K562 (cell line): ENCODE measurements around the gene BIRC5. TPM values are rescaled to one million over a fixed set of nuclear protein-coding genes. Genes with fewer than 3 reads are reported as not detected.
A peak's percentile ranks its signal among the peaks of the same experiment; 100 is the strongest.

Source experiments
- CUX1 ChIP-seq: fragments of 200-800 bp; sonication (Bioruptor generic); IDR thresholded peaks from 2 replicates; pipeline ENCODE4 v1.6.1; 2016; ENCODE audit warnings: missing genetic modification characterization, missing compliant biosample characterization
- DACH1 ChIP-seq: fragments of 450-650 bp; IDR thresholded peaks from 2 replicates; pipeline ENCODE4 v1.6.1; 2018; ENCODE audit not compliant: partially characterized antibody
- DDX20 ChIP-seq: fragments of 450-650 bp; IDR thresholded peaks from 2 replicates; pipeline ENCODE4 v1.6.1; 2016; ENCODE audit warnings: missing genetic modification characterization, low read depth, mild to moderate bottlenecking, missing compliant biosample characterization, moderate library complexity
- ELK3 ChIP-seq: fragments of 450-650 bp; formaldehyde crosslinking; IDR thresholded peaks from 2 replicates; pipeline ENCODE4 v1.4.0; 2020; ENCODE audit warnings: mild to moderate bottlenecking
- GTF2B ChIP-seq: IDR thresholded peaks from 2 replicates; pipeline ENCODE4 v1.6.1; 2011; ENCODE audit not compliant: insufficient read length; ENCODE audit errors: extremely low read depth
- HDAC1 ChIP-seq, 2 experiments: fragments of 450-650 bp; IDR thresholded peaks; 2 replicates each; pipeline ENCODE4 v1.6.1; 2016 to 2017; ENCODE audit warnings: inconsistent platforms in 1 of 2, mild to moderate bottlenecking in 1 of 2, moderate library complexity in 1 of 2
- HLTF ChIP-seq: fragments of 450-650 bp; IDR thresholded peaks from 2 replicates; pipeline ENCODE4 v1.6.1; 2016
- MAX ChIP-seq: sonication (generic); formaldehyde crosslinking; IDR thresholded peaks from 2 replicates; pipeline ENCODE4 v1.9.0; 2022; ENCODE audit warnings: mild to moderate bottlenecking, missing genetic modification reagents
- MLLT1 ChIP-seq, 2 experiments: fragments of 450-650 bp; IDR thresholded peaks; 2 replicates each; pipeline ENCODE4 v1.6.1; 2016
- POLR2B ChIP-seq: fragments of 450-650 bp; IDR thresholded peaks from 2 replicates; pipeline ENCODE4 v1.6.1; 2018; ENCODE audit warnings: low read depth; ENCODE audit not compliant: partially characterized antibody
- ZBTB5 ChIP-seq: fragments of 450-650 bp; IDR thresholded peaks from 2 replicates; pipeline ENCODE4 v1.6.1; 2017; ENCODE audit warnings: antibody characterized with exemption
- polyA plus RNA-seq, 8 experiments: library from polyadenylated mRNA; depleted of rRNA in 4 of 8; stranded (reverse) in 5 of 8; unstranded in 3 of 8; fragments of >200 nt; fragmentation: Nextera tagmentation in 2 of 8; fragmentation: Illumina TruSeq in 1 of 8; extraction: Ambion mirVana in 2 of 8; extraction: Trizol in 1 of 8; gene quantifications; 2 replicates each; pipeline versions ENCODE4 v1.2.1 to v1.2.3, GENCODE V29; 2011 to 2014; ENCODE audit warnings: inconsistent platforms in 1 of 8, missing spikeins in 1 of 8
- total RNA-seq, 7 experiments: library from RNA; depleted of rRNA in 6 of 7; stranded (reverse); fragments of >200 nt in 6 of 7; fragmentation: Illumina TruSeq in 2 of 7; extraction: Trizol in 2 of 7; gene quantifications; 2 replicates each; pipeline versions ENCODE4 v1.2.1 to v1.2.3, GENCODE V29; 2011 to 2021; ENCODE audit warnings: low replicate concordance in 1 of 7
- TF ChIP-seq, protein P1 (sequence below): IDR thresholded peaks from 3 replicates; pipeline ENCODE4 v1.6.1; 2011; ENCODE audit warnings: borderline replicate concordance, mild to moderate bottlenecking; ENCODE audit not compliant: insufficient read length, insufficient read depth
- TF ChIP-seq, protein P2 (sequence below): sonication (generic); formaldehyde crosslinking; IDR thresholded peaks from 2 replicates; pipeline ENCODE4 v1.5.0; 2020; ENCODE audit warnings: missing genetic modification reagents

Gene BIRC5
- total and polyA plus RNA-seq, 9 of the 15 experiments (the other 6 are each of a cell fraction or from before 2014, with no cell fraction given) = 64.4 to 140 (median 101) TPM

DNA sequence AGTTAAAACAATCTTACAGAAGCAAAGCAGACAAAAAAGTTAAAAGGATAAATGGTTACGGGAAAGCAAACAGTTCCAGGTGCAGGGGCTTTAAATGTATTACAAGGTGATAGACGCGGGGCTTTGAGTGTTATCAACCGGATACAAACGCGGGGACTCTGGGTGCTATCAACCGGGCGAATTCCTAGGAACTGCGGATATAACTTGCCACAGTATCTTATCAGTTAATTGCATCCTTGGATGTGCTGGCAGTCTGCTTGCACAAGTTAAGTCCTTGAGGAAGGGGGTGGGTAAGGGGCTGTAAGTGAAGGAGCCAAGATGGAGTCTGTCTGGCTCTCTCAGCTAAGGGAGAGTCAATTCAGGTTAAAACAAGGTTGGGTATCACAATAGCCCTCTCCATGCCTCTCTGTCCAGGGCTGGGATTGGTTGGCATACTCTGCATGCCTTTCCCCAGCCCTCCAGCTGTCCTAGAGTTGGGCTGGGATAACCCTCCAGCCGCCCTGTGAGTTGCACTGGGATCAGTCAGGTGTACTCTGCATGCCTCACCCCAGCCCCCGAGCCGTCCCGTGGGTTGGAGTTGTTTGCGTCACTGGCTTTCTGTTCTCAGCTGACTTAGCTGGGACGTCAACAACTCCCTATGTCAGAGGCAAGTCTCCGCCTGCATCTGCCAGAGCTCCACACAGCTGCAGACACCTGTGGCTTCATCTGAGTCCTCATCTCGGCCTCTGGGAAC, 58.3 kb downstream of the BIRC5 start (continued):
- TF ChIP-seq POLR2B (no peak), DACH1 (peak; percentile 66), ELK3 (CRISPR knock-in tag) (peak; percentile 98), MAX (CRISPR knock-in tag) (peak; percentile 40; the same call in 1 of the 2 replicates), HLTF (no peak), CUX1 (CRISPR knock-in tag) (peak; percentile 78; the same call in 1 of the 2 replicates), GTF2B (no peak), MLLT1 (IDR thresholded peaks at IDR 0.05) (no peak; a peak in 1 of 4 replicates), ZBTB5 (peak; percentile 59; the same call in 1 of the 2 replicates), HDAC1 (IDR thresholded peaks at IDR 0.05) (peak in 1 of 2 experiments; percentile 6; a peak in 2 of 4 replicates), DDX20 (peak; percentile 99)
- TF ChIP-seq, protein P1, sequence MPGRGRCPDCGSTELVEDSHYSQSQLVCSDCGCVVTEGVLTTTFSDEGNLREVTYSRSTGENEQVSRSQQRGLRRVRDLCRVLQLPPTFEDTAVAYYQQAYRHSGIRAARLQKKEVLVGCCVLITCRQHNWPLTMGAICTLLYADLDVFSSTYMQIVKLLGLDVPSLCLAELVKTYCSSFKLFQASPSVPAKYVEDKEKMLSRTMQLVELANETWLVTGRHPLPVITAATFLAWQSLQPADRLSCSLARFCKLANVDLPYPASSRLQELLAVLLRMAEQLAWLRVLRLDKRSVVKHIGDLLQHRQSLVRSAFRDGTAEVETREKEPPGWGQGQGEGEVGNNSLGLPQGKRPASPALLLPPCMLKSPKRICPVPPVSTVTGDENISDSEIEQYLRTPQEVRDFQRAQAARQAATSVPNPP = no peak
- TF ChIP-seq, protein P2, sequence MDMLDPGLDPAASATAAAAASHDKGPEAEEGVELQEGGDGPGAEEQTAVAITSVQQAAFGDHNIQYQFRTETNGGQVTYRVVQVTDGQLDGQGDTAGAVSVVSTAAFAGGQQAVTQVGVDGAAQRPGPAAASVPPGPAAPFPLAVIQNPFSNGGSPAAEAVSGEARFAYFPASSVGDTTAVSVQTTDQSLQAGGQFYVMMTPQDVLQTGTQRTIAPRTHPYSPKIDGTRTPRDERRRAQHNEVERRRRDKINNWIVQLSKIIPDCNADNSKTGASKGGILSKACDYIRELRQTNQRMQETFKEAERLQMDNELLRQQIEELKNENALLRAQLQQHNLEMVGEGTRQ (CRISPR knock-in tag) = no peak
